CD4-positive, alpha-beta T cell treated with Interferon alpha-2 for 1 hour (primary cell): ENCODE data around the gene NRG2.

Experiments used
- DNase-seq, 2 donors: peaks; one replicate each; pipeline ENCODE4 v3.0.0-alpha.2; 2020 to 2022

The NRG2 gene

GRCh38 chr5:139872851-139873794 is 170.0 kb downstream of the NRG2 start:
- DNase-seq: no peak

GRCh38 chr5:139872052-139872766 is 170.9 kb downstream of the NRG2 start:
- no peak for DNase-seq

DNA sequence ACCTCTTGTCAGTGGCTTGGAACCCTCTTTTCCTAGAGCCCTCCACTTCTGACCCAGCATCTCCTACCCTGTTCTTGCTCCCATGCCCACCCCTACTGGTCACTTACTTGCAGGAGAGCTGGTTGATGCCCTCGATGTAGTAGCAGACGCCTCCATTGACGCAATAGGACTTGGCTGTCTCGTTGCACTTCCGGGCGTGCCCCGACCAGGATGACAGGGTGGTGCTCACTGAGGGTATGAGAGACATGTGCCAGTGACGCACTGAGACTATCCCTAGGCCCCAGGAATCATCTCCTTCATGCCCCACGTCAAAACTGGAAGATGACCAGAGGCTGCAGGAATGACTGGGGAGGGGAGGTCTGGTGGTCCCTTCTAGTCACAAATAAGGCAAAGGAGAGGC is 171.5 kb downstream of the NRG2 start:
- DNase-seq: no peak

- DNase-seq: no peak
Measured at GRCh38 chr5:139870677-139871076, 172.4 kb downstream of the NRG2 start.

- no peak for DNase-seq
Measured at GRCh38 chr5:139869042-139869790, 173.9 kb downstream of the NRG2 start.

GRCh38 chr5:139867581-139867980 is 175.5 kb downstream of the NRG2 start:
- DNase-seq: no peak

- DNase-seq: no peak
Measured at GRCh38 chr5:139867109-139867508, 176.0 kb downstream of the NRG2 start.

GRCh38 chr5:139864716-139865483 is 178.2 kb downstream of the NRG2 start:
- DNase-seq: no peak

DNA sequence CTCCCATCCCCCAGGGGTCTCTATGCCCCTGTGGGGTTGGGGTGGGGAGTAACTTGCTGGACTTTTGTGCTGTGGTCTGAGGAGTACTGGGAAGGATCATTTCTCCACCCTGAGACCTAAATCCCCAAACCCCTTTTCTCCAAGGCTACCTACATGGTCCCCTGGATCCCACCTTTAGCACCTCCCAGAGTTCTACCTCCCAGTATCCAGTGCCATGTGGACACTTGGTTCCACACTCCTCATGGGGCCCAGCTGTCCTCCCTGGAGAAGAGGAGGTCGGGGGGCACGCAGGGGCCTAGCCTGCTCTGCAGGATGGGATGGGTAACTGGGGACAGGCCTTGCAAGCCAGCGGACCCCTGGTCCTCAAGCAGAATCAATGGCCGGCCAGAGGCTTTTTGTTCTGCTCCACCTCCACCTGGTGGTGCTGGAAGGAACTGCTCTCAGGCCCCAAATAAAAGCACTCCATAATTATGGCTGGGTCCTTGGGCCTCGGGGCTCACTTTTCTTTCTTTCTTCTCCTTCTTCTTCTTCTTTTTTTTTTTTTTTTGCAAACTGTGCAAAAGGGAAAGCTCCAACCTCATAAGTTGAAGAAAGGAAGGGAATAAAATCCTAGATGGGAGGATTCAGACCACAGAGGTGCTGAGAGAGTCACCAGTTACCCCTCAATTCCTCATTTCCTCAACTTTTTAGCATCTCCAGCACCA is 179.1 kb downstream of the NRG2 start:
- peak; percentile 43 to 60 for DNase-seq

GRCh38 chr5:139863361-139863760 is 179.7 kb downstream of the NRG2 start:
- no peak for DNase-seq

DNA sequence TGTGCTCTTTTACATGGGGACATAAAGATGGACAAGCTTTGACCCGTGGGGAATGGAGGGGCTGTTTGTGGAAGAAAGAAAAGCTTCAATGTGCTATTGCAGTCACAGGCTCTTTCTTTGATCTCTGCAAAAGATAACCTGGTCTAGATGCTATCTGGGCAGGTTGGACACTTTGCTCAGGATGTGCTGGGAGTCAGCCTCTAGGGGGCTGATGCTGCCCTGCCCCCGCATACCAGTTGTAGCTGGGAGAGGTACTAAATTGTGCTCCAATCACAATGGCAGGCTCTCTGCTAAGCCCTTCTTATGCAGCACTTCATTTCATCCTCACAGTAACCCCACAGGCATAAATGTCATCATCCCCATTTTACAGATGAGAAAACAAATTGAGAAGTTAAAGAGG is 180.3 kb downstream of the NRG2 start:
- no peak for DNase-seq

DNA sequence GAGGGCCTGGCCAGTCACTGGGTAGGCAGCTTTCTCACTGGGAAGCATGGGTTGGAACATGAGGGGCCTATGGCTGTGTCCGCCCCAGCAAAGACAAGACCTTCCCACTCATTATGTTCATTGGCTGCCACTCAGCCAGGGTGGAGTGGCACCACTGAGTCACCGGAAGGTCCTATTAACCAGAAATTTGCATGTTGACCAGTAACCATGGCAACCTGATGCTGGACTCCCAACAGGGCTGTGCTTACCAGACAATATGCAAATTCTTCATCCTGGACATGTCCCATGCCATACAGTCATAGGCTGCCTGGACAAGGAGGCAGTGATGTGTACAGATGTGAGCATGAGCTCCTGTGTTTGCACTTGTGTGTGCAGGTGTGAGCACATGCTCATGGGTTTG is 180.8 kb downstream of the NRG2 start:
- DNase-seq: no peak

- DNase-seq: no peak
Measured at GRCh38 chr5:139861889-139862207, 181.3 kb downstream of the NRG2 start.

GRCh38 chr5:139861021-139861888 is 181.8 kb downstream of the NRG2 start:
- no peak for DNase-seq

GRCh38 chr5:139859013-139859412 is 184.1 kb downstream of the NRG2 start:
- DNase-seq: no peak

DNA sequence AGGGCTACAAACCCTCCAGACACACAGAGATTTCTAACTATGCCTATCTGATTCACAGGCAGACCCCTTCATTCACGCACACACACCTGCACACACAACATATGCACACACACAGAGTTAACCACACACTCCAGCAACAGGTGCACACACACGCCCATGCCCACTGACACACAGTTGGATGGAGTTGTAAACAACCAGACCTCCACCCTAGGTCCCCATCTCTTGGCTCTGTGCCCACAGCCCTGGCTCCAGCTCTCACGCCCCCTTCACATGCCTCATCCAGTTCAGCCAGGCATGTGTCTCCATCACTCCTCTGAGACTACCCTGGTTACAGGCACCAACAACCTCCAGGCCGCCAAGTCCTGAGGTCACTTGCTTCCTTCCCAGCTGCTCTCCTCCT is 186.4 kb downstream of the NRG2 start:
- DNase-seq: no peak

GRCh38 chr5:139855946-139856540 is 187.1 kb downstream of the NRG2 start:
- DNase-seq: no peak

GRCh38 chr5:139855451-139855850 is 187.6 kb downstream of the NRG2 start:
- no peak for DNase-seq

DNA sequence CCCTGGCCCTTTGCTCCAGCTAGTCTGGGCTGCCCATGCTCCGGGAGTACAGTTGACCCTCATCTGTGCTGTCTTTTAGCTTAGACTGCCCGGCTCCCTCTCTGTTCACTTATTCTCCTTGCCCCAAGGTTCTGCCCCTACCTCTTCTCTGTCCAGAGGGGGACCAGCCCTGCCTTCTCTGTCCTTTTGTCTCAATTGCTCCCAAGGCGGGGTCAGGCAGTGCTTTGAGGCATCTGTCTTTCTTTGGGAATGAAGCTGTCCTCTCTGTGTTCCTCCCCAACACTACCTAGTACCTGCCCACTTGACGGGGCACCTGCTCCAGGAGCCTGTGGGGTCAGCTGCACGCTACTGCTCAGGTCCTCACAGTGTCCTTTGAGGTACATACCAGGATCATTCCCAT is 188.1 kb downstream of the NRG2 start:
- no peak for DNase-seq

GRCh38 chr5:139854029-139854605 is 189.0 kb downstream of the NRG2 start:
- DNase-seq: no peak
